ENCODE measurements around the gene SUGCT.

GRCh38 chr7:40394400-40394799, 259.6 kb downstream of the SUGCT start:
- TF ChIP-seq CTCF (IDR thresholded peaks at IDR 0.05), result no peak
- no peak for TF ChIP-seq POLR2A (IDR thresholded peaks at IDR 0.05)
- no peak for TF ChIP-seq POLR2AphosphoS5 (IDR thresholded peaks at IDR 0.05)
